Liver (tissue), 9 donors: ENCODE data around the gene SLC35E1. TPM values are rescaled to one million over a fixed set of nuclear protein-coding genes. Genes with fewer than 3 reads are reported as not detected.

Experiments used
- DNase-seq: peaks from one replicate; pipeline ENCODE4 v3.0.0-alpha.2; 2017; ENCODE audit warnings: low spot score
- H3K27ac ChIP-seq, 2 donors: one replicate each; pipeline ENCODE4 v1.7.0; 2013; ENCODE audit warnings: inconsistent platforms in 2 of 2, low read length in 2 of 2, control low read depth in 1 of 2, low read depth in 1 of 2, mild to moderate bottlenecking in 1 of 2
- H3K27me3 ChIP-seq, 4 donors: one replicate each; pipeline versions ENCODE4 v1.6.1 to v1.7.0; 2013; ENCODE audit warnings: low read length in 3 of 4, inconsistent platforms in 1 of 4, mild to moderate bottlenecking in 1 of 4, moderate library complexity in 1 of 4; ENCODE audit not compliant: control insufficient read depth in 4 of 4, insufficient read depth in 4 of 4
- H3K36me3 ChIP-seq, 4 donors: one replicate each; pipeline versions ENCODE4 v1.6.1 to v1.7.0; 2013; ENCODE audit warnings: low read length in 3 of 4, mild to moderate bottlenecking in 3 of 4, low read depth in 1 of 4, moderate library complexity in 1 of 4; ENCODE audit not compliant: control insufficient read depth in 4 of 4, insufficient read depth in 3 of 4
- H3K4me1 ChIP-seq, 4 donors: one replicate each; pipeline versions ENCODE4 v1.6.1 to v1.7.0; 2013; ENCODE audit warnings: low read length in 3 of 4, mild to moderate bottlenecking in 3 of 4, moderate library complexity in 1 of 4; ENCODE audit not compliant: control insufficient read depth in 4 of 4, insufficient read depth in 4 of 4
- H3K4me3 ChIP-seq, 3 donors: one replicate each; pipeline versions ENCODE4 v1.6.1 to v1.7.0; 2013; ENCODE audit warnings: low read length in 3 of 3, control low read depth in 1 of 3, low read depth in 1 of 3, mild to moderate bottlenecking in 1 of 3
- H3K9ac ChIP-seq, 2 donors: one replicate each; pipeline ENCODE4 v1.7.0; 2013; ENCODE audit warnings: low read length in 2 of 2, mild to moderate bottlenecking in 2 of 2, moderate library complexity in 2 of 2, control low read depth in 1 of 2, low read depth in 1 of 2
- H3K9me3 ChIP-seq, 4 donors: one replicate each; pipeline versions ENCODE4 v1.6.1 to v1.7.0; 2013; ENCODE audit warnings: low read length in 3 of 4; ENCODE audit not compliant: control insufficient read depth in 4 of 4
- ATF3 ChIP-seq: IDR thresholded peaks from 2 replicates; pipeline ENCODE4 v1.6.1; 2016; ENCODE audit warnings: antibody characterized with exemption
- CTCF ChIP-seq: fragments of 150-350 bp; IDR thresholded peaks from 2 replicates; pipeline ENCODE4 v1.5.1; 2017; ENCODE audit warnings: improper control_type of control experiment, low read depth, low read length; ENCODE audit not compliant: missing input control
- EGR1 ChIP-seq, 2 donors: IDR thresholded peaks; 2 replicates each; pipeline ENCODE4 v1.6.1; 2016 to 2018; ENCODE audit warnings: antibody characterized with exemption in 2 of 2, low read depth in 2 of 2
- FOXA1 ChIP-seq: IDR thresholded peaks from 2 replicates; pipeline ENCODE4 v1.6.1; 2016; ENCODE audit warnings: antibody characterized with exemption
- FOXA2 ChIP-seq: IDR thresholded peaks from 2 replicates; pipeline ENCODE4 v1.6.1; 2016; ENCODE audit warnings: antibody characterized with exemption
- GABPA ChIP-seq, 2 donors: IDR thresholded peaks in 1 of 2; conservative IDR thresholded peaks in 1 of 2; 2 replicates each; pipeline ENCODE4 v1.6.1; 2016; ENCODE audit warnings: antibody characterized with exemption in 2 of 2, mild to moderate bottlenecking in 1 of 2, moderate library complexity in 1 of 2
- HNF4A ChIP-seq, 2 donors: conservative IDR thresholded peaks; 2 replicates each; pipeline ENCODE4 v1.6.1; 2016; ENCODE audit warnings: antibody characterized with exemption in 2 of 2, mild to moderate bottlenecking in 2 of 2
- HNF4G ChIP-seq: IDR thresholded peaks from 2 replicates; pipeline ENCODE4 v1.6.1; 2016; ENCODE audit warnings: antibody characterized with exemption
- JUND ChIP-seq, 2 donors: IDR thresholded peaks; 2 replicates each; pipeline ENCODE4 v1.6.1; 2016; ENCODE audit warnings: antibody characterized with exemption in 2 of 2
- MAX ChIP-seq: IDR thresholded peaks from 2 replicates; pipeline ENCODE4 v1.6.1; 2016; ENCODE audit warnings: antibody characterized with exemption
- NR2F2 ChIP-seq: IDR thresholded peaks from 2 replicates; pipeline ENCODE4 v1.6.1; 2016; ENCODE audit warnings: antibody characterized with exemption
- RAD21 ChIP-seq, 2 donors: IDR thresholded peaks; 2 replicates each; pipeline ENCODE4 v1.6.1; 2016; ENCODE audit warnings: antibody characterized with exemption in 2 of 2, mild to moderate bottlenecking in 2 of 2
- RXRA ChIP-seq, 2 donors: IDR thresholded peaks; 2 replicates each; pipeline ENCODE4 v1.6.1; 2017 to 2018; ENCODE audit warnings: antibody characterized with exemption in 2 of 2, mild to moderate bottlenecking in 1 of 2
- SP1 ChIP-seq: IDR thresholded peaks from 2 replicates; pipeline ENCODE4 v1.6.1; 2018; ENCODE audit warnings: antibody characterized with exemption, mild to moderate bottlenecking
- TAF1 ChIP-seq: conservative IDR thresholded peaks from 2 replicates; pipeline ENCODE4 v1.6.1; 2016; ENCODE audit warnings: antibody characterized with exemption, mild to moderate bottlenecking
- YY1 ChIP-seq: IDR thresholded peaks from 2 replicates; pipeline ENCODE4 v1.6.1; 2016; ENCODE audit warnings: antibody characterized with exemption, mild to moderate bottlenecking
- WGBS: extraction: QIAGEN DNeasy Blood & Tissue Kit; methylation state at CpG from one replicate; pipeline ENCODE4 v1.1.7; 2013; 5-methylcytosine and 5-hydroxymethylcytosine counted together
- polyA plus RNA-seq, 2 donors: library from polyadenylated mRNA; stranded (reverse) in 1 of 2; unstranded in 1 of 2; fragments of 200-250 nt in 1 of 2; fragments of >200 nt in 1 of 2; fragmentation: Nextera tagmentation in 1 of 2; extraction: Ambion mirVana in 1 of 2; gene quantifications; one replicate each; pipeline versions ENCODE4 v1.2.1 to v1.2.3, GENCODE V29; 2013 to 2015
- total RNA-seq, 2 donors: library from RNA; depleted of rRNA; stranded (reverse); fragments of >200 nt; gene quantifications; one replicate each; pipeline ENCODE4 v1.2.3, GENCODE V29; 2014
- TF ChIP-seq, protein P1 (sequence below): IDR thresholded peaks from 2 replicates; pipeline ENCODE4 v1.6.1; 2016; ENCODE audit warnings: antibody characterized with exemption, mild to moderate bottlenecking
- TF ChIP-seq, protein P2 (sequence below): IDR thresholded peaks from 2 replicates; pipeline ENCODE4 v1.6.1; 2016; ENCODE audit warnings: antibody characterized with exemption
- donor health status: healthy.
- donor health status: healthy.
- donor health status: healthy.
- donor health status: healthy.
- donor health status: healthy.

SLC35E1 gene
- total and polyA plus RNA-seq, 4 donors: 11.2 to 20.5 (median 12.1) TPM

DNA sequence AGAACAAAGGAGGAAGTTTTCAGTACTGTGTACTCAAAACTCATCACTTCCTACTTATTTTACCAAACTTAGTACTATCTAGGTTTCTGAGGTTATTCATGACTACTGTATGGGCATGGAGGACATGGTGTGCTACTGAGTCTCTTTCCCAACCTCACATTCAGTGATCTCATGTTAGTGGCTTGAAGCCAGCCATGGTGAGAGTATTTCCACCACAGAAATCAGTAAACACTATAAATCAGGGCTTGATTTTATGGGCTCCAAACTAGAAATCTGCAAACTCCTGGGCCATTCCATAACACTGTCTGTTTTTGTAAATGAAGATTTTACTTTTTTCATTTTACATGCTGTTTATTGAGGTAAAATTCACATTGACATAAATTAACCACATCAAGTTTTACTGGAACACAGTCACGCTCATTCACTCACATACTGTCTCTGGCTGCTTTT lies 36.1 kb upstream of the SLC35E1 start:
- Histone ChIP-seq H3K27ac (peak overlapping the region; percentile 46 to 57), H3K4me3 (no peak overlapping the region), H3K9ac (no peak overlapping the region), H3K9me3 (no peaks in the 10 kb centered on the region), H3K36me3 (no peaks in the 10 kb centered on the region), H3K27me3 (no peaks in the 10 kb centered on the region), H3K4me1 (peaks cover 4 to 24% (median 14%) of the 10 kb centered on the region in 4 donors)
- TF ChIP-seq RAD21 (IDR thresholded peaks at IDR 0.05) (peak in 1 of 2 donors; percentile 44), JUND (IDR thresholded peaks at IDR 0.05) (peak in 1 of 2 donors; percentile 79), RXRA (IDR thresholded peaks at IDR 0.05) (peak in 1 of 2 donors; percentile 61), MAX (no peak), FOXA2 (no peak), SP1 (peak; percentile 65), HNF4A (conservative IDR thresholded peaks at IDR 0.05) (peak in 1 of 2 donors; percentile 13)
- TF ChIP-seq, protein P1, sequence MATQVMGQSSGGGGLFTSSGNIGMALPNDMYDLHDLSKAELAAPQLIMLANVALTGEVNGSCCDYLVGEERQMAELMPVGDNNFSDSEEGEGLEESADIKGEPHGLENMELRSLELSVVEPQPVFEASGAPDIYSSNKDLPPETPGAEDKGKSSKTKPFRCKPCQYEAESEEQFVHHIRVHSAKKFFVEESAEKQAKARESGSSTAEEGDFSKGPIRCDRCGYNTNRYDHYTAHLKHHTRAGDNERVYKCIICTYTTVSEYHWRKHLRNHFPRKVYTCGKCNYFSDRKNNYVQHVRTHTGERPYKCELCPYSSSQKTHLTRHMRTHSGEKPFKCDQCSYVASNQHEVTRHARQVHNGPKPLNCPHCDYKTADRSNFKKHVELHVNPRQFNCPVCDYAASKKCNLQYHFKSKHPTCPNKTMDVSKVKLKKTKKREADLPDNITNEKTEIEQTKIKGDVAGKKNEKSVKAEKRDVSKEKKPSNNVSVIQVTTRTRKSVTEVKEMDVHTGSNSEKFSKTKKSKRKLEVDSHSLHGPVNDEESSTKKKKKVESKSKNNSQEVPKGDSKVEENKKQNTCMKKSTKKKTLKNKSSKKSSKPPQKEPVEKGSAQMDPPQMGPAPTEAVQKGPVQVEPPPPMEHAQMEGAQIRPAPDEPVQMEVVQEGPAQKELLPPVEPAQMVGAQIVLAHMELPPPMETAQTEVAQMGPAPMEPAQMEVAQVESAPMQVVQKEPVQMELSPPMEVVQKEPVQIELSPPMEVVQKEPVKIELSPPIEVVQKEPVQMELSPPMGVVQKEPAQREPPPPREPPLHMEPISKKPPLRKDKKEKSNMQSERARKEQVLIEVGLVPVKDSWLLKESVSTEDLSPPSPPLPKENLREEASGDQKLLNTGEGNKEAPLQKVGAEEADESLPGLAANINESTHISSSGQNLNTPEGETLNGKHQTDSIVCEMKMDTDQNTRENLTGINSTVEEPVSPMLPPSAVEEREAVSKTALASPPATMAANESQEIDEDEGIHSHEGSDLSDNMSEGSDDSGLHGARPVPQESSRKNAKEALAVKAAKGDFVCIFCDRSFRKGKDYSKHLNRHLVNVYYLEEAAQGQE: no peak
- 94% methylated on average over 1 of the region's 1 CpG for WGBS
- DNase-seq: no peak

- DNase-seq: no peak
- H3K27ac ChIP-seq: peak overlapping the region; percentile 46 to 57
- WGBS: 91% methylated on average over 12 of the region's 12 CpGs
- H3K9ac ChIP-seq: no peak overlapping the region
- peaks cover 4 to 24% (median 14%) of the 10 kb centered on the region in 4 donors for H3K4me1 ChIP-seq
- H3K4me3 ChIP-seq: no peak overlapping the region
- H3K36me3 ChIP-seq: no peaks in the 10 kb centered on the region
- H3K27me3 ChIP-seq: no peaks in the 10 kb centered on the region
- no peaks in the 10 kb centered on the region for H3K9me3 ChIP-seq
- no peak for TF ChIP-seq RAD21 (IDR thresholded peaks at IDR 0.05)
- TF ChIP-seq CTCF: no peak
- no peak for TF ChIP-seq ATF3
- TF ChIP-seq EGR1 (IDR thresholded peaks at IDR 0.05; ENCODE audit: low read depth in 2 of 2): no peak
- no peak for TF ChIP-seq HNF4G
- TF ChIP-seq, protein P1: no peak
- no peak for TF ChIP-seq TAF1
- no peak for TF ChIP-seq SP1
- TF ChIP-seq FOXA1: no peak
- TF ChIP-seq JUND (IDR thresholded peaks at IDR 0.05): no peak
- TF ChIP-seq HNF4A (conservative IDR thresholded peaks at IDR 0.05): no peak
- TF ChIP-seq RXRA (IDR thresholded peaks at IDR 0.05): no peak
- TF ChIP-seq MAX: no peak
- TF ChIP-seq FOXA2: no peak
- TF ChIP-seq YY1: no peak
- TF ChIP-seq, protein P2, sequence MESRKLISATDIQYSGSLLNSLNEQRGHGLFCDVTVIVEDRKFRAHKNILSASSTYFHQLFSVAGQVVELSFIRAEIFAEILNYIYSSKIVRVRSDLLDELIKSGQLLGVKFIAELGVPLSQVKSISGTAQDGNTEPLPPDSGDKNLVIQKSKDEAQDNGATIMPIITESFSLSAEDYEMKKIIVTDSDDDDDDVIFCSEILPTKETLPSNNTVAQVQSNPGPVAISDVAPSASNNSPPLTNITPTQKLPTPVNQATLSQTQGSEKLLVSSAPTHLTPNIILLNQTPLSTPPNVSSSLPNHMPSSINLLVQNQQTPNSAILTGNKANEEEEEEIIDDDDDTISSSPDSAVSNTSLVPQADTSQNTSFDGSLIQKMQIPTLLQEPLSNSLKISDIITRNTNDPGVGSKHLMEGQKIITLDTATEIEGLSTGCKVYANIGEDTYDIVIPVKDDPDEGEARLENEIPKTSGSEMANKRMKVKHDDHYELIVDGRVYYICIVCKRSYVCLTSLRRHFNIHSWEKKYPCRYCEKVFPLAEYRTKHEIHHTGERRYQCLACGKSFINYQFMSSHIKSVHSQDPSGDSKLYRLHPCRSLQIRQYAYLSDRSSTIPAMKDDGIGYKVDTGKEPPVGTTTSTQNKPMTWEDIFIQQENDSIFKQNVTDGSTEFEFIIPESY: no peak
- no peak for TF ChIP-seq NR2F2
- TF ChIP-seq GABPA (IDR thresholded peaks at IDR 0.05 in 1 of 2, conservative IDR thresholded peaks at IDR 0.05 in 1 of 2): no peak
Observed at GRCh38 chr19:16607819-16608218, 35.6 kb upstream of the SLC35E1 start.
